K562 treated with DMSO at 1 percent for 48 hours (cell line): ENCODE measurements around the gene KANSL3. TPM values are rescaled to one million over a fixed set of nuclear protein-coding genes. Genes with fewer than 3 reads are reported as not detected.

ENCODE experiments used
- total RNA-seq: library from RNA; unstranded; fragments of 300-600 nt; gene quantifications from 2 replicates; pipeline ENCODE4 v1.2.3, GENCODE V29; 2022; ENCODE audit warnings: low replicate concordance; ENCODE audit errors: extremely low read depth

The KANSL3 gene
- not detected in 2 replicates for total RNA-seq

DNA sequence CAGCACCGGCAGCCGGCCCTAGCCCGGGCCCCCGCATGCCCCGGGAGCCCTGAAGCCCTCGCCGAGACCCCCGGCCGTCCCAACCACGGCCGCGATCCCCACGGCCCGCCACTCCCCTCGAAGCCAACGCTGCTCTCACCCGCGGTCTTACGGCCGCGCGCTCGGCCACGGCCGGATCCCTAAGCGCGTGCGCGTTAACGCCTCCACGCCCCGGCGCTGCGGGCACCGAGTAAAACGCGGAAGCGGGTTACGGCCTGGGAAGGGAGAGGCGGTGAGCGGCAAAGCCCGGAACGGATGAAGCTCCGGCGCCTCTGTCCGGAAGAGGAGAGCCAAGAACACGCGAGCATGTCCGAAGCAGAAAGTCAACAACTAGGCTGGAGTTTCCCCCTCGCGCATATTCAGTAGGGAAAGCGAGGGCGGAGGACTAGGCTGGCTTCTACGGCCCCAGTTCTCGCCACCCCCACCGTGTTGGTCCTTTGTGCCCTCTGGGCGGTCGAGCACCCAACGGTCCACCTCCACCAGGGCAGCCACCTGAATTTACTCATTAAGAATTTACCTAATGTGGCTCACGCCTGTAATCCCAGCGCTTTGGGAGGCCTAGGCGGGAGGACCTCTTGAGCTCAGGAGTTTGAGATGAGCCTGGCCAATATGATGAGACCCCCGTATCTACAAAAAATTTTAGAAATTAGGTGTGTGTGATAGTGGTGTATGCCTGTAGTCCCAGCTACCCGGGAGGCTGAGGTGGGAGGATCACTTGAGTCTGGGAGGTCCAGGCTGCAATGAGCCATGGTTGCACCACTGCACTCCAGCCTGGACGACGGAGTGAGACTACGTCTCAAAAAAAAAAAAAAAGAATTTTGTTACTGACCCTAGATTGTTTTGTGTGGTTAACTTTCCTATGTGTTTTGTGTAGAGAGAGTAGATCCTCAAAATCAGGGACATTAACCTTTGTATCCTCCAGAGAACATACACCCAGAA is at the start of gene KANSL3:
KANSL3 (minus strand) TSS at position 169 of the 978 bp plus-strand sequence. CDS start 1,177 bp downstream, outside the sequence.

DNA sequence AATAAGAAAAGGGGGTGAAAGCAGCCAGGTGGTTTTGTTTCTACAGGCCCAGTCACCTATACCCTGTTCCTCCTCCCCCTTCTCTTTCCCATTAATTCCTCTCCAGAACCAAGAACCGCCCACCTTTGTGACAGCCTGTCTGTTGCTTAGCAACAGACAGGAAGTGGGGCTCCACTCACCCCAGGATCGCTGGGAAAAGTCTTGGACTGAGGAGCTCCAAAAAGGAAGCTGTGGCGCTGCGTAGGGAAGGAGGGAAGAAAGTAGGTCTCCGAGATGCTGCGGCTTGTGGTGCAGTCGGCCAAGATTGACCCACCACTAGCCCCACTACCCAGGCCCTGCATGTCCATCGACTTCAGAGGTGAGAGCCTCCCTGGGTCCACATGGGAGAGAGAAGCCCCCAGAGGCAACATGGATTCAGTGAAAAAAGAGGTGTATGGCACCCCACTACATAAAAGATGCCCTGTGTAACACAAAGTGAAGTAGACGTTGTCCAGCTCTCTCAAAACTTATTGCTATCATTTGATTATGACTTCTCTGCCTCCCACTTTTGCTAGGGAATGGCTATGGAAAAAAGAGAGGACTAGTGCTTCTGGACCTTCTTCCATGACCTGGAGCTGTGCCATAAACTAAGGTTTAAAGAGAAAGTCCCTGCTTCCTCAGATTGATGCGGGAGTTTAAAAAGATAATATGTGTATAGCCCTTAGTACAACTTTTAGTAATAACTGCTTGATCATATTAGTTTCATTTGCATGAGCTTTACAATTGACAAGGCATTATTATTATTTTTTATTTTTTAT is 4.7 kb upstream of the KANSL3 start, which contains the start of gene FER1L5:
FER1L5 (plus strand) TSS at position 201 of the 797 bp plus-strand sequence; CDS start at position 274, 73 bp downstream.

Other genes with a start within 250 kb of the KANSL3 start
- not detected in 2 replicates for gene NEURL3, start 133.0 kb downstream of the KANSL3 start, total RNA-seq
- not detected in 2 replicates for gene ARID5A, start 101.6 kb downstream of the KANSL3 start, total RNA-seq
- not detected in 2 replicates for gene FER1L5, start 4.5 kb upstream of the KANSL3 start, total RNA-seq
- not detected in 2 replicates for gene LMAN2L, start 101.8 kb upstream of the KANSL3 start, total RNA-seq
- not detected in 2 replicates for gene CNNM4, start 122.6 kb upstream of the KANSL3 start, total RNA-seq
- gene CNNM3, start 178.0 kb upstream of the KANSL3 start, total RNA-seq: not detected in 2 replicates
- gene ANKRD23, start 205.7 kb upstream of the KANSL3 start, total RNA-seq: not detected in 2 replicates
- not detected in 2 replicates for gene ANKRD39, start 219.7 kb upstream of the KANSL3 start, total RNA-seq
- not detected in 2 replicates for gene SEMA4C, start 231.8 kb upstream of the KANSL3 start, total RNA-seq